Measurements from ENCODE around the gene THOP1.

Gene THOP1

DNA sequence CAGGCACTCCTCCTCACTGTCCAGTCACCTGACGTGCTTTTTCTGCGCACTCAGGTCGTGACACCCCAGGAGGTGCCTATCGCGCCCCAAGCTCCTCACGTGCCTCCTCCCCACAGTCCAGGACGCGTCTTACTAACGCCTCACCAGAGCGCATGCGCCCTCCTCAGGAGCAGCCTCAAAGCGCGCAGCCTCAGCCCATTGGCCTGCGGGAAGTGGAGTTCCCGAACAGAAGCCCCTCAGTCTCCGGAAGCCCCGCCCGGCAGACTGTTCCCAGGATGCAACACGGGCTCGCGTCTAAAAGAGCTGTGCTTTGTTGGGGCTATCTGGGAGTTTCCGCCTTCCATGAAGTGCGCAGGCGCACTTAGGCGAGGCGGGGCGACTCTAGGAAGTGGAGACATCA is 73.6 kb downstream of the THOP1 start:
- no peak for DNase-seq

DNA sequence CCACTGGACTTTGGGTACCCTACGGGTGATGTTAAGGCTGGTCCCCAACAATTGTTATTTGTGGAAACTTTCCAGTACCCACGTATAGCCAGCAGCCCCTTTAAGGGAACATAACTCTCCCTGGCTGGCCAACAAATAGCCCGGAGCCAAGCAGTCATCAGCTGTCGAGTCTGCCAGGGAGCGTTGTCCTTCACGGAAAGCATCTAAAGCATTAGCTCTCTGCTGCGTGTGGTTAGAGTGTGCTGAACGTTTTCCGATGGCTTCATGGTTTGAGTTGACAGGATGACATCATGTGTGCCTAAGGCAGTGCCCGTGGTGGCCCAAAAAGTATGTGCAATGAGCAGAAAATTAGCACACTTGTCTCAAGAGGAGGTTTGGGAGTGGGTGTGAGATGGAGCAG is 78.5 kb downstream of the THOP1 start:
- DNase-seq = no peak

Data from NCI-H774 (cell line).